HG02981 (cell line): Measurements from ENCODE around the gene PRR20C.
"Not testable (repeated sequence)": the region's sequence is repeated elsewhere in the genome, so short reads cannot be mapped to it uniquely, and the experiment has no call there.

ENCODE experiments used
- ATAC-seq: cut with Tn5 transposase; IDR thresholded peaks from one replicate; pipeline ENCODE4 v1.9.1; 2021; ENCODE audit warnings: mild to moderate bottlenecking, moderate library complexity; ENCODE audit not compliant: unreplicated experiment

The PRR20C gene

DNA sequence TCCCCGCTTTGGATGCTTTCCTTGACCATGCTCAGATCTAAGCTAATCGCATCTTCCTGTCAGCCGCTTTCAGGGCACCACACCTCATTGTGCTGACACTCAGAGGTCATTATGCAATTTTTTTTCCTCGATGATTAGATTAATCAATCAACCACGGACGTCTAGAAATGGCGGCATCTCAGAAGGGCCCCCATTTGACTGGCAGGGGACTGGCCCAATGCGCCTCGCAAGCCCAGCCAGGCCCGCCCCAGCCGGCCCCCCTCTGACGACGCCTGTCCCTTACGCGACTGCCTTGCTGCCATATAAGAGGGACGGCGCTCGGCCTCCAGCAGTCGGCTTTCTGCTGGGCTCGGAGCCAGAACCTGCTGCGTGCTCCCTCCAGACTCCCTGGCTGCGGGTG, at the start of gene PRR20C:
PRR20C (plus strand) TSS at position 301 of the 400 bp plus-strand sequence. CDS start 387 bp downstream, outside the sequence.
- not testable (repeated sequence) for ATAC-seq

DNA sequence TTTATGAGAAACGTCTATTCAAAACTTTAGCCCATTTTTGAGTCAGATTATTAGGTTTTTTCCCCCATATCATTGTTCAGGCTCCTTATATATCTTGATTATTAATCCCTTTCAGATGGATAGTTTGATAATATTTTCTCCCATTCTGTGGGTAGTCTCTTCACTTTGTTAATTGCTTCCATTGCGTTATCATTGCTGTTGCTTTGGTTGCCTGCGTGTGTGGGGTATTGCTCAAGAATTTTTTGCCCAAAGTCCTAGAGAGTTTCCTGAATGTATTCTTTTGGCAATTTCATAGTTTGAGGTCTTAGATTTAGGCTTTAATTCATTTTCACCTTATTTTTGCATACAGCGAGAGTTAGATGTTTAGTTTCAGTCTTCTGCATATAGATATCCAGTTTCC, 38.9 kb upstream of the PRR20C start:
- ATAC-seq, result no peak

- no peak for ATAC-seq
These were observed 30.2 kb upstream of the PRR20C start for GRCh38 chr13:57123681-57124080.

DNA sequence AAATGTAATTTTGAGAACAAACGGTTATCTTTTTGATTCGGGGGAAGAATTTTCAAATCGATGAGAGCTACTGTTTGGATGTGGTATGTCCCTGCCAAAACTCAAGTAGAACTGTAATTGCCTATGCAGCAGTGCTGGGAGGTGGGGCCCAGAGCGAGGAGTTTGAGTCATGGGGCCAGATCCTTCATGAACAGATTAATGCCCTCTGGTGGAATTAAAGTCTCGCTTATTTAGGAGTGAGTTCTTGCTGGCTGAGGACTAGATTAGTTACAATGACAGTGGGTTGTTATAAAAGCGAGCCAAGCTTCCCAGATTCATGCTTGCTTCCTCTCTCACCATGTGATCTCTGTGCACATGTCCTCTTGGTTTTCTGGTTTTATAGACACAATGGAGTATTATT, 25.0 kb upstream of the PRR20C start:
- ATAC-seq, result no peak

GRCh38 chr13:57136093-57136492, 17.8 kb upstream of the PRR20C start:
- ATAC-seq, result no peak

- ATAC-seq, result no peak
These were observed 16.3 kb upstream of the PRR20C start for GRCh38 chr13:57137585-57137984.

DNA sequence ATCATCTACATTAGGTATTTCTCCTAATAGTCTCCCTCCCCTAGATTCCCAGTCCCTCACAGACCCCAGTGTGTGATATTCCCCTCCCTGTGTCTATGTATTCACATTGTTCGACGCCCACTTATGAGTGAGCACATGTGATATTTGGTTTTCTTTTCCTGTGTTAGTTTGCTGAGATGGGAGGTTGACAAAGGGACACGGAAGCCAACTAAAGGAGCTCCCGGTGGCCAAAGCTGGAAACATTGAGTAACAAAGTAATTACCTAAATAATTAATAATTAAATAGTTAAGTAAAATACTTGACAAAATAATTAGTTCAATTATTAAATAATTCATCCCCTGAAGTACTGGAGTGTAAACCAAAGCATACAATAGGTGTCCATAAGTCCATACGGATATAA, 14.9 kb upstream of the PRR20C start:
- no peak for ATAC-seq

DNA sequence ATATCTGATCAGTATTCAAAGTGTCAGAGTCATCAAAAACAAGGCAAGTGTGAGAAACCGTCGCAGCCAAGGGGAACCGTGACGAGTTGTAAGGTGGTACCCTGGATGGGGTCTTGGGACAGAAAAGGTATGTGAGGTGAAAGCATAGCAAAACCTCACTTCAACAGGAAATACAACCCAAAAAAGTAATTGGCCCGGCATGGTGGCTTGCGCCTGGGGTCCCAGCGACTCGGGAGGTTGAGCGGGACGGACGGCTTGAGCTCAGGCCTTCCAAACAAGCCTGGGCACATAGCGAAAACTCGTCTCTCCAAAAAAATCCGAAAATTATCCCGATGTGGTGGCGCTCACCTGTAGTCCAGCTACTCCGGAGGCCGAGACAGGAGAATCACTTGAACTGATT, 14.1 kb upstream of the PRR20C start:
- ATAC-seq, result not testable (repeated sequence)

GRCh38 chr13:57140235-57140968, 13.5 kb upstream of the PRR20C start, which contains the start of gene PRR20A:
Gene PRR20A (plus strand): TSS chr13:57140918. CDS start chr13:57141305, 387 bp downstream.
- ATAC-seq, result not testable (repeated sequence)

GRCh38 chr13:57147188-57147587, 6.7 kb upstream of the PRR20C start, which contains the start of gene PRR20B:
Gene PRR20B (plus strand): TSS chr13:57147488. CDS start chr13:57147875, 387 bp downstream.
- ATAC-seq, result not testable (repeated sequence)

DNA sequence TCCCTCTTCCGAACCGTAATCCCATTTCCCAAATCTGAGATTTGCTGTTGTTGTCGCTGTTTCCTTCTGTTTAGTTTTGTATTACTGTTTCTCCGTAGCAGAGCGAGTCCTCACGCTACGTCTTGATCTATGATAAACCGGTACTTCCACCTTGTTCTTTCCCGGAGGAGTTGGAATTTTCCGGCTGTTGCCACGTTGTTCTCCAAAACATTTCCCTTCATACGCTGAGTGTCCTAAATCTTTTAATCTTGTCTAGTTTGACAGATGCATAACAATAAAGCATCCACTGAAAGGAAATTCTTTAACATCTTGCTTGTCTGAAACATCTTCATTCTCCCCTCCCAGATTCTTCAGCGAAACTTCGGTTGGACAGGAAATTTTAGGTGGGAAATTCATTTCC, 5.8 kb upstream of the PRR20C start:
- ATAC-seq, result not testable (repeated sequence)

GRCh38 chr13:57160332-57160731, 6.5 kb downstream of the PRR20C start, which contains the start of gene PRR20D:
Gene PRR20D (plus strand): TSS chr13:57160632. CDS start chr13:57161019, 387 bp downstream.
- ATAC-seq, result not testable (repeated sequence)

- not testable (repeated sequence) for ATAC-seq
These were observed 13.0 kb downstream of the PRR20C start, which contains the start of gene PRR20E for GRCh38 chr13:57166897-57167296. Gene PRR20E (plus strand): TSS chr13:57167197. CDS start chr13:57167584, 387 bp downstream.

GRCh38 chr13:57191667-57192066, 37.8 kb downstream of the PRR20C start:
- no peak for ATAC-seq
